Stimulated activated CD8-positive, alpha-beta memory T cell treated with anti-CD3 and anti-CD28 coated beads, Interleukin-7, amount 100 ng/mL, for 4 hours (primary cell): ENCODE results near the gene L2HGDH.
"Not testable (repeated sequence)": the region's sequence is repeated elsewhere in the genome, so short reads cannot be mapped to it uniquely, and the experiment has no call there.

Source experiments
- DNase-seq, 2 donors: peaks; one replicate each; pipeline ENCODE4 v3.0.0-alpha.2; 2020; ENCODE audit warnings: low read depth in 2 of 2

L2HGDH gene

GRCh38 chr14:50339178-50339804, 27.3 kb upstream of the L2HGDH start:
- no peak for DNase-seq

DNA sequence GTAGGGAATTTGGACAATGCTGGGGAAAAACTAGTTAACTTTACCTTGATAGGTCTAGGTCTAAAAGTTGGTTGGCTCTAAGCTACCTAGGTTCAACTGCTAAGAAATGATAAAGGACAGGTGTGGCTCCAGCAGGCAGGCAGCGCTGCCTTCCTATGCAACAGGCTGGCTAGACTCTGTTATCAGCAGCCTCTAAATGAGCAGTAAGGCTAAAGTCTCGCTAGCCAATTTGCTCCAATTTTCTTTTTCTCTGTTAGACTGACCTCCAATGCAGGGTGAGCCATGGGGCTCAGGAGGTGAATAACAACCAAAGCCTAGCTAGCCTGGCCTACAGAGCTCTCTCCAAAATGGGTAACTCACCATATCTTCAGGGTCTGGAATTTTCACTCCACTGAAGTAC, 26.6 kb upstream of the L2HGDH start:
- DNase-seq: no peak

DNA sequence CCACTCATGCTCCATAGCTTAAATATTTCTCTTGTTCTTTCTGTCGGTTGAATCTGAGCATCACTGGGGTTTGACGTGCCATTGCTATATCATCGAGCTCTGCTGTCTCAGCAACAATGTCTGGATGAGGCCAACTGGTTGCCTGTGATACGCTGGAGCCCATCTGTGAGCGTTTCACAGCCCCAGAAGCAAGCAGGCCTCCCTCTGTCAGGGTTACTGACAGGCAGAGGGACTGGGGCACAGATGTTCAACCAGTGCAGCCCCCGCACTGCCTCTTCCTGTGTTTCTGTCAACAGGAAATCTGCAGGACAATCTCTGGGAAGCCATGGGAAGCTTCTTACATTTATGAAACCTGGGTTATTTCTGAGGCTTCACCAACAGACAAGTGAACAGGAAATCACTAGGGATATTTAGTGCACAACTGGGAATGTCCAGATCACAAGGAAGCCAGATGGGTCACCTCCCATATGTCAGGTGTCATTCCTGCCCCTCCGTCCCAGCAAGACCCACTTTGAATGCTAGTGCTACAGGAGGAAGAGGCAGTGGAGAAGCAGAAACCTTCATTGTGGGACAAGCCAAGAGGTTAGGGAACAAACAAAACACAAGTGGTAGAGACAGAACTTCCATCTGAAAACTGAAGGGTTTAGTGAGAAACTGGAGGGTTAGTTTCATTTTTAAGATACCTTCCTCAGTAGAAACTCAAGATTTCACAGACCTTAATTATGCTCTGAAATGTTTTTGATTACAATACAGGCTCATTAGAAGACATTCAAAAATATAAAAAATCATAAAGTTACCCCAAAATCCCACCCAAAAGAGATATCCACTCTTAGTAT, 24.2 kb upstream of the L2HGDH start:
- no peak for DNase-seq

GRCh38 chr14:50335389-50335788, 23.4 kb upstream of the L2HGDH start:
- no peak for DNase-seq

GRCh38 chr14:50334211-50334610, 22.2 kb upstream of the L2HGDH start:
- no peak for DNase-seq

DNA sequence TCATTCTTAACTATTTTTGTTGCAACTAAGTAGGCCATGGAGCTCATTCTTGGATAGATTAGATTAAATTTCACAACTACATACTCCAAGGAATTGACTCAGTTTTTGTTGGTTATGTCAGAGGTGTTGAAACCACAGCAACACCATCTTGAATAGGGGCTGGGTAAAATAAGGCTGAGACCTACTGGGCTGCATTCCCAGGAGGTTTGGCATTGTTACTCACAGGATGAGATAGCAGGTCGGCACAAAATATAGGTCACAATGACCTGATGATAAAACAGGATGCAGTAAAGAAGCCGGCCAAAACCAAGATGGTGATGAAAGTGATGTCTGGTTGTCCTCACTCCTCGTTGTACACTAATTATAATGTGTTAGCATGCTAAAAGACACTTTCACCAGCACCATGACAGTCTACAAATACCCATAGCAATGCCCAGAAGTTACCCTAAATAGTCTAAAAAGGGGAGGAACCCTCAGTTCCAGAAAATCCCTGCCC, 21.0 kb upstream of the L2HGDH start:
- no peak for DNase-seq

GRCh38 chr14:50331596-50331995, 19.6 kb upstream of the L2HGDH start:
- no peak for DNase-seq

- DNase-seq: peak; percentile 51 to 70
Measured at GRCh38 chr14:50321009-50321660, 9.1 kb upstream of the L2HGDH start.

DNA sequence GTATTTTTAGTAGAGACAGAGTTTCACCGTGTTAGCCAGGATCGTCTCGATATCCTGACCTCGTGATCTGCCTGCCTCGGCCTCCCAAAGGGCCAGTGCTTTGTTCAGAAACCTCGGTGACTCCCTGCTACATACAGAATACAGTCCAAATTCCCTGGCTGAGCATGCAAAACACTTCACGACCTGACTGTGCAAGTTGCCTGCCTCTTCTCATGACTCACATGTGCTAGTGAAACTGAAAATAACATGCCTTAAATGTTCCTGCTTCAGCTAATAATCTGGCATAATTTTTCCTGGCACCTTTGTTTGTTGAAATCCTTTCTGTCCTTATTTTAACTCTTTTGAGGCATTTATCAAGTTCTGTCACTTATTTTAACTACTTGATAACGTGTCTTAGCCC, 8.3 kb upstream of the L2HGDH start:
- DNase-seq: no peak

DNA sequence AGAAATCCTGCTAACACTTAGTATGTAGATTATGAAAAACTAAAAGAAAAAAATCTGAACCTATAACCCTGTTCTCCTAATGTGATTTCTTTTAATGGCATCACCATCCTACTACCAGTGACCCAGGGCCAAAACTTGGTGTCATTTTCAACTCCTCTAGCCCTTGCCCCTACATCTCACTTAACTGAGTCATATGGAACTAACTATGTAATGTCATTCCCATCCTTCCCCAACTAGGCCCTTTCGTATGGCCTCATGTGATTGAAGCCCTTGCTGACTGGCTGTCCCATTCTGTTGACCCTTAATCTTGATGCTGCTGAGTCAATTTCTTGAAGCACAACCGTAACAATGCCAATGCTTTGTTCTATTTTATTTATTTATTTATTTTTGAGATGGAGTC, 7.7 kb upstream of the L2HGDH start:
- no peak for DNase-seq

DNA sequence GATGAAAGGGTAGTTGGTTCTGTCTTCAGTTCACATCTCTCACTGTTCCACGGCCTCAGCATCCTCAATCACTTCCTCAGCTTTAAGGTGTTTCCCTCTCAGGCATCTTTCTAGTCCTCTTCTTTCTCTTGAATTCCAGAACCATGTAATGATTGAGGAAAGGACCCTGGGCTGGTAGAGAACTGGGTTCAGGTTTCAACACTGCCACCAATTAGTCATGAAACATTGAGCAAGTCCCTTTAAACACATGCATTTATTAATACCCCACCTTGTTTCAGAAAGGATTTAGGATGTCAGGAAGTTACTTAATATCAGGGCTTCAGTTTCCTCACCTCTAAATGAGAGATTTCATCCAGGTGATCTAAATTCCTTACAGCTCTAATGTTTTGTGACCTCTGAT, 7.3 kb upstream of the L2HGDH start:
- no peak for DNase-seq

DNA sequence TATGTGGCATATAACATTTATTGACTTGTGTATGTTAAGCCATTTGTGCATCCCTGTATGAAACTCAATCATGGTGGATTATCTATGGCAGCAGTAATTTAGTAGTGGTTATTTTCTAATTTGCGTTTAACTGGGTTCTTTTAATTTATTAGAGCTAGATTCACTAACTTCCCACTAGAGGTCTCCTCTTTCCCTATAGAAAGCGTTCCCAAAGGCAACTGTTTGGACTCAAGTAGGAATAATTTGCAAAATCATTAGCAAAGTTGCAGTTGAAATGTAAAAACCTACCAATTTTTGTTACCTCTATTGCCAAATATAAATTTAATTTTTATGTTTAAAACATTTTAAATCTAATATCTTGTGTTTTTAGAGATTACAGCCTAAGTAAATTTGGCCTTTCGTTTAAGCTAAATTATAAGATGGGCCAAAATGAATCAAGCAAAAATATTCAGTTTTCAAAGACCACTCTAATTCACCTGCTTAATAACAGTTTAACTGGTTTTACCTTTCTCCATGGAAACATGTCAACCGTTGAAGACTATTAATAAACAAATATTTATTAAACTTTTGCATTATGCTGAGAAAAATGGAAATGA, 6.1 kb upstream of the L2HGDH start:
- DNase-seq: no peak

DNA sequence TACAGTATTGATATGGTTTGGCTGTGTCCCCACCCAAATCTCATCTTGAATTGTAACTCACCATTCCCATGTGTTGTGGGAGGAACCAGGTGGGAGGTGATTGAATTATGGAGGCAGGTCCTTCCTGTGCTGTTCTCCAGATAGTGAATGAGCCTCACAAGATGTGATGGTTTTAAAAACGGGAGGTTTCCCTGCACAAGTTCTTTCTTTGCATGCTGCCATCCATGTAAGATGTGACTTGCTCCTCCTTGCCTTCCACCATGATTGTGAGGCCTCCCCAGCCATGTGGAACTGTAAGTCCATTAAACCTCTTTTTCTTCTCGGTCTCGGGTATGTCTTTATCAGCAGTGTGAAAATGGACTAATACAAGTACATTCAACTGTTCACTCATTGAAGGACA, 2.1 kb upstream of the L2HGDH start:
- not testable (repeated sequence) for DNase-seq

- DNase-seq: no peak
Measured at GRCh38 chr14:50312734-50313054, 665 bp upstream of the L2HGDH start.

DNA sequence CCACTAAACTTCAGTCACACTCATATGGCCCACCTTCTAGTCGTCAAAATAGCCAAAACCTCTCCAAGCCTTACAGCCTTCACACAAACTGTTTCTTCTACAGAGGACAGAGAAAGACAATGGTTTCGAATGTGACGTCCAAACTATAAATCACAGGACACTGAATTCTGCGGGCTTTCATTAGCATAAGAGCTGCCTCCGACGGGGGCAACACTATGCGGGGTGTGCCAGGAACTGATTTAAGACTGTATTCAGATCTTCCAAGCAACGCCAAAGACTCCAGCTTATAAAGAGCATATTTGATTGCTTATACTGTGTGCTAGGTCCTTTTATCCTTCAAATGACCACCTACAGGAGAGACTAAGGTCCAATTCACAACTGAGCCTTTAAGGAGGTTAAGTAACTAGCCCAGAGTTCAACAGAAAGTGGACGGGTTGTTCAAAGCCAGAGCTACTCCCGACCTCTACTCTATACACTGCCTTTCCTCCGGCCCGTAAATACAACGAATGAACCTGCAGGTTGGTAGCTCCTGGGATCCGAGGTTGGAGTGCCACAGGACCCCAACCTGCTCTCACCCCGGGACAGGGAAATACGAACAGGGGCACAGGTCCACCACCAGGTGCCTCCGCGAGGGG, 575 bp downstream of the L2HGDH start:
- no peak for DNase-seq

GRCh38 chr14:50310445-50310844, 1.6 kb downstream of the L2HGDH start:
- no peak for DNase-seq

- DNase-seq: no peak
Measured at GRCh38 chr14:50308363-50308915, 3.6 kb downstream of the L2HGDH start.

GRCh38 chr14:50303744-50304471, 8.1 kb downstream of the L2HGDH start:
- DNase-seq: no peak

- no peak for DNase-seq
Measured at GRCh38 chr14:50301914-50302313, 10.1 kb downstream of the L2HGDH start.

GRCh38 chr14:50299585-50299984, 12.4 kb downstream of the L2HGDH start:
- no peak for DNase-seq

DNA sequence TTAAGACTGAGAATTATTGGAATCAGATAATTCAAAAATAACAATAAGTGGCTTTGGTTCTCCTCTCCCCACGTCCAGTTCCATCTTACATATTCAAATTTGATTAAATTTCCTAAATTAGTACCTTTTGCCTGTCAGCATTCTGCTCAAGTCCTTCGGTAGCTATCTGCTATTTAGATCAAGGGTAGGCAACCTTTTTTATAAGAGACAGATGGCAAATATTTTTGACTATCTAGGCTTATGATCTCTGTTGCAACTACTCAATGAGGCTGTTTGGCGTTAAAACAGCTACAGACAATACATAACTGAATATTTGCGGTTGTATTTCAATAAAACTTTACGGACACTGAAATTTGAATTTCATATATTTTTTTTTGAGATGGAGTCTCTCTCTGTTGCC, 21.7 kb downstream of the L2HGDH start:
- DNase-seq: no peak
